Measurements from ENCODE around the gene DENND1B. TPM values are rescaled to one million over a fixed set of nuclear protein-coding genes. Genes with fewer than 3 reads are reported as not detected.
"Not testable (repeated sequence)": the region's sequence is repeated elsewhere in the genome, so short reads cannot be mapped to it uniquely, and the experiment has no call there.

Gene DENND1B
- total and polyA plus RNA-seq, 2 donors (not counting 1 experiment from before 2014, with no cell fraction given): 4.3 to 25.4 TPM

- TF ChIP-seq CTCF (IDR thresholded peaks at IDR 0.05) (no peak), EZH2 (IDR thresholded peaks at IDR 0.05; ENCODE audit: borderline replicate concordance, insufficient read depth, low read depth, low read length, poor library complexity, severe bottlenecking) (no peak)
- Histone ChIP-seq H3K4me1 (ENCODE audit: control insufficient read depth in 2 of 2, insufficient read depth in 2 of 2, low read length in 2 of 2) (no peaks in the 10 kb centered on the region), H3K27me3 (replicated peaks in 1 of 4; ENCODE audit: control extremely low read depth in 1 of 4, control insufficient read depth in 3 of 4, insufficient read depth in 4 of 4, low read length in 3 of 4) (no peaks in the 10 kb centered on the region), H4K20me1 (ENCODE audit: control insufficient read depth, insufficient read depth, low read length, poor library complexity, severe bottlenecking) (no peaks in the 10 kb centered on the region), H3K4me2 (replicated peaks; ENCODE audit: low read depth, low read length, poor library complexity, severe bottlenecking) (no peak overlapping the region), H3K79me2 (ENCODE audit: control insufficient read depth, insufficient read depth, low read length) (no peaks in the 10 kb centered on the region), H3K4me3 (ENCODE audit: control extremely low read depth in 1 of 5, extremely low read depth in 1 of 5, insufficient read depth in 1 of 5, low read depth in 2 of 5, low read length in 4 of 5) (no peak overlapping the region), H2AFZ (ENCODE audit: insufficient read depth, low read depth, low read length, poor library complexity, severe bottlenecking) (no peak overlapping the region), H3K36me3 (replicated peaks in 1 of 2; ENCODE audit: control extremely low read depth in 1 of 2, control insufficient read depth in 1 of 2, extremely low read depth in 1 of 2, insufficient read depth in 2 of 2, low read length in 1 of 2) (peaks cover 0 to 6% of the 10 kb centered on the region in 2 experiments), H3K9me3 (ENCODE audit: control extremely low read depth in 1 of 3, control insufficient read depth in 2 of 3, insufficient read depth in 1 of 3, low read length in 2 of 3) (peaks cover 0 to 1% (median 0%) of the 10 kb centered on the region in 3 donors), H3K9ac (ENCODE audit: low read length) (no peak overlapping the region), H3K27ac (ENCODE audit: low read length in 2 of 2) (no peak overlapping the region)
- no peak overlapping the region for H3K27ac Mint-ChIP-seq
- POLR2A ChIA-PET: no interaction called here
- H3K9me3 Mint-ChIP-seq (ENCODE audit: insufficient read depth): peaks cover 3% of the 10 kb centered on the region
- intact Hi-C loops (cut with micrococcal nuclease): no loop called here
- WGBS (ENCODE audit: insufficient coverage): no CpG with 5 or more reads among the region's 2 CpGs
- H3K4me1 Mint-ChIP-seq: no peaks in the 10 kb centered on the region
- H3K27me3 Mint-ChIP-seq: no peaks in the 10 kb centered on the region
- DNase-seq: no peak
- CTCF ChIA-PET: no interaction called here
- H3K4me3 Mint-ChIP-seq: no peak overlapping the region
- no peak for ATAC-seq (ENCODE audit: low read depth)
Observed at GRCh38 chr1:197577580-197577979, 197.7 kb downstream of the DENND1B start.

DNA sequence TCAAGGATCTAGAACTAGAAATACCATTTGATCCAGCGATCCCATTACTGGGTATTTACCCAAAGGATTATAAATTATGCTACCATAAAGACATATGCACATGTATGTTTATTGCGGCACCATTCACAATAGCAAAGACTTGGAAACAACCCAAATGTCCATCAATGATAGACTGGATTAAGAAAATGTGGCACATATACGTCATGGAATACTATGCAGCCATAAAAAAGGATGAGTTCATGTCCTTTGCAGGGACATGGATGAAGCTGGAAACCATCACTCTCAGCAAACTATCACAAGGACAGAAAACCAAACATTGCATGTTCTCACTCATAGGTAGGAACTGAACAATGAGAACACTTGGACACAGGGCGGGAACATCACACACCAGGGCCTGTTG lies 199.7 kb downstream of the DENND1B start:
- not testable (repeated sequence) for ATAC-seq (ENCODE audit: low read depth)

More for the DNA sequence above, 199.7 kb downstream of the DENND1B start:
- intact Hi-C loops (cut with micrococcal nuclease); H3K4me1 ChIP-seq (ENCODE audit: control insufficient read depth in 2 of 2, insufficient read depth in 2 of 2, low read length in 2 of 2); H4K20me1 ChIP-seq (ENCODE audit: control insufficient read depth, insufficient read depth, low read length, poor library complexity, severe bottlenecking); H3K27ac Mint-ChIP-seq; H3K27me3 ChIP-seq (replicated peaks in 1 of 4; ENCODE audit: control extremely low read depth in 1 of 4, control insufficient read depth in 3 of 4, insufficient read depth in 4 of 4, low read length in 3 of 4); H3K79me2 ChIP-seq (ENCODE audit: control insufficient read depth, insufficient read depth, low read length); H3K27ac ChIP-seq (ENCODE audit: low read length in 2 of 2); H3K4me3 ChIP-seq (ENCODE audit: control extremely low read depth in 1 of 5, extremely low read depth in 1 of 5, insufficient read depth in 1 of 5, low read depth in 2 of 5, low read length in 4 of 5); H2AFZ ChIP-seq (ENCODE audit: insufficient read depth, low read depth, low read length, poor library complexity, severe bottlenecking); CTCF ChIA-PET; H3K4me3 Mint-ChIP-seq; H3K4me1 Mint-ChIP-seq; DNase-seq; POLR2A ChIA-PET; H3K27me3 Mint-ChIP-seq; H3K36me3 ChIP-seq (replicated peaks in 1 of 2; ENCODE audit: control extremely low read depth in 1 of 2, control insufficient read depth in 1 of 2, extremely low read depth in 1 of 2, insufficient read depth in 2 of 2, low read length in 1 of 2); H3K9ac ChIP-seq (ENCODE audit: low read length); H3K4me2 ChIP-seq (replicated peaks; ENCODE audit: low read depth, low read length, poor library complexity, severe bottlenecking); H3K9me3 ChIP-seq (ENCODE audit: control extremely low read depth in 1 of 3, control insufficient read depth in 2 of 3, insufficient read depth in 1 of 3, low read length in 2 of 3); H3K9me3 Mint-ChIP-seq (ENCODE audit: insufficient read depth): not testable (repeated sequence)
- no CpG with 5 or more reads among the region's 4 CpGs for WGBS (ENCODE audit: insufficient coverage)
